ENCODE results near the gene ACOT12. TPM values are rescaled to one million over a fixed set of nuclear protein-coding genes. Genes with fewer than 3 reads are reported as not detected.

The ACOT12 gene
- total RNA-seq, 1 donor from 2014 or later: not detected

DNA sequence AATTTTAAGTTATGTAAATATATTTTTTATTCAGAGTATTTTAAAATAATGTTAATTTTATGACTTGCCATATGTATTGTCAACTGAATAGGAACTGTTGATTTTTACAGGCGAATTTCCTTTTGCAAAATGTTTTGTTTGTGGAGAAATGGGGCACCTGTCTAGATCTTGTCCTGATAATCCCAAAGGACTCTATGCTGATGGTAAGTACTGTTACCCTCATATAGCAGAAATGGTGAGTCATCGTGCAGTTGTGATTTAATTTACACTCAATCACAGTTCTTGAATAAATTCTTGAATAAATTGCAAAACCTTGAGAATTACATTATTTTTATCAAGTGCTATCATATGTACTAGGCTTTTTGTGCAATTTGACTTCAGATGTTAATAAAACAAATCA, 85.1 kb downstream of the ACOT12 start:
- H3K9me3 Mint-ChIP-seq: no peaks in the 10 kb centered on the region
- TF ChIP-seq, protein P1, sequence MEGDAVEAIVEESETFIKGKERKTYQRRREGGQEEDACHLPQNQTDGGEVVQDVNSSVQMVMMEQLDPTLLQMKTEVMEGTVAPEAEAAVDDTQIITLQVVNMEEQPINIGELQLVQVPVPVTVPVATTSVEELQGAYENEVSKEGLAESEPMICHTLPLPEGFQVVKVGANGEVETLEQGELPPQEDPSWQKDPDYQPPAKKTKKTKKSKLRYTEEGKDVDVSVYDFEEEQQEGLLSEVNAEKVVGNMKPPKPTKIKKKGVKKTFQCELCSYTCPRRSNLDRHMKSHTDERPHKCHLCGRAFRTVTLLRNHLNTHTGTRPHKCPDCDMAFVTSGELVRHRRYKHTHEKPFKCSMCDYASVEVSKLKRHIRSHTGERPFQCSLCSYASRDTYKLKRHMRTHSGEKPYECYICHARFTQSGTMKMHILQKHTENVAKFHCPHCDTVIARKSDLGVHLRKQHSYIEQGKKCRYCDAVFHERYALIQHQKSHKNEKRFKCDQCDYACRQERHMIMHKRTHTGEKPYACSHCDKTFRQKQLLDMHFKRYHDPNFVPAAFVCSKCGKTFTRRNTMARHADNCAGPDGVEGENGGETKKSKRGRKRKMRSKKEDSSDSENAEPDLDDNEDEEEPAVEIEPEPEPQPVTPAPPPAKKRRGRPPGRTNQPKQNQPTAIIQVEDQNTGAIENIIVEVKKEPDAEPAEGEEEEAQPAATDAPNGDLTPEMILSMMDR (conservative IDR thresholded peaks at IDR 0.05): no peak
- H3K27me3 Mint-ChIP-seq (ENCODE audit: low read depth): no peaks in the 10 kb centered on the region
- no peaks in the 10 kb centered on the region for H3K36me3 Mint-ChIP-seq (ENCODE audit: low read depth)
- no peaks in the 10 kb centered on the region for H3K4me1 Mint-ChIP-seq
- no peak for DNase-seq (ENCODE audit: low read depth, low spot score)
- no peak overlapping the region for H3K4me3 Mint-ChIP-seq
- H3K27ac Mint-ChIP-seq (ENCODE audit: unreplicated experiment): no peak overlapping the region

DNA sequence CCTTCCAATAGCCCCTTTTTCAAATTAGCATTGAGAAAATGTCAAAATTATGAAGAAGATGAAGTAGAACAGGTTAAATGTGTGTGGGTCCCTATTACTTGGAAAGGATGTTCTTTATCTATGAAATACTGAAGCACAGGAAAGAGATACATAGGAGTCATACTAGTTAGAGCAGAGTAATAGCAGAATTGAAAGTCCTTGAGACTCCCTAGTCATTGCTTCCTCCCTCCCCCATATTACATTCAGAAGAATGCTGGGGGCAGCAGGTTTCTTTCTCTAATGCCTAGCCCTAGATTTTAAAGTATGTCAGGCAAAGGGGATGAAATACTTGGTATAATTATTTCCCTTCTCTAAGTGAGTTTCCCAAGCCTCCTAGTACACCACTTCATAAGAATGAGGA, 88.1 kb downstream of the ACOT12 start:
- Mint-ChIP-seq H3K9me3 (no peaks in the 10 kb centered on the region), H3K36me3 (ENCODE audit: low read depth) (no peaks in the 10 kb centered on the region), H3K27me3 (ENCODE audit: low read depth) (no peaks in the 10 kb centered on the region), H3K4me3 (peak overlapping the region; percentile 41), H3K27ac (ENCODE audit: unreplicated experiment) (no peak overlapping the region), H3K4me1 (peaks cover 8% of the 10 kb centered on the region)
- TF ChIP-seq, protein P1 (conservative IDR thresholded peaks at IDR 0.05): no peak
- DNase-seq (ENCODE audit: low read depth, low spot score): no peak

DNA sequence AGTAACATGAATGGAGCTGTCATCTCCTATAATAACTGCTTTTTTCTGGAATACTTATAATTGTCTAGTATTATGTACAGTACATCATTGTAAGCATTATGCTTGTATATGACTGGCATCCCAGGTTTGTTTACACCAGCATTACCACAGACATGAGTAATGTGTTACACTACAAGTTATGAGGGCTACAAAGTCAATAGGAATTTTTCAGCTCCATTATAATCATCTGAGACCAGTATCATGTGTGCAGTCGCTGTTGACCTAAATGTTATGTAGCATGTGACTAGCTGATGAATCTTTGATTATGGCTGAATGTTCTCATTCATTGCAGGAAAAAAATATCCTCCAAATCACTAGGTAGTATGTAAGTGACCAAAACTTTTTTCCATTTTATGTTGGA, 90.4 kb downstream of the ACOT12 start:
- Mint-ChIP-seq H3K27me3 (ENCODE audit: low read depth) (no peaks in the 10 kb centered on the region), H3K4me1 (peaks cover 25% of the 10 kb centered on the region), H3K4me3 (peak overlapping the region; percentile 71), H3K9me3 (no peaks in the 10 kb centered on the region), H3K27ac (ENCODE audit: unreplicated experiment) (no peak overlapping the region), H3K36me3 (ENCODE audit: low read depth) (no peaks in the 10 kb centered on the region)
- TF ChIP-seq, protein P1 (conservative IDR thresholded peaks at IDR 0.05): no peak
- no peak for DNase-seq (ENCODE audit: low read depth, low spot score)

DNA sequence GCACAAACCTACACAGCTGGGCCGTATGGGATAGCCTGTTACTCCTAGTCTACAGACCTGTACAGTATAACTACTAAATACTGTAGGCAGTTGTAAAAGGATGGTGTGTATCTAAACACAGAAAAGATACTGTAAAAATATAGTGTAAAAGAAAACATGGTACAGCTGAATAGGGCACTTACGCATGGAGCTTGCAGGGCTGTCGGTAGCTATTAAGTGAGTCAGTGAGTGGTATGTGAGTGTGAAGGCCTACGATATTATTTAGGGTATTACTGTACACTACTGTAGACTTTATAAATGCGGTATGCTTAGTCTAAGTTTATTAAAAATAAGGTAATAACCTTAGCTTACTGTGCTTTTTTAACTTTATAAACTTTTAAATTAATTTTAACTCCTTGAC, 91.3 kb downstream of the ACOT12 start:
- no peaks in the 10 kb centered on the region for H3K27me3 Mint-ChIP-seq (ENCODE audit: low read depth)
- peak overlapping the region; percentile 92 for H3K4me3 Mint-ChIP-seq
- H3K36me3 Mint-ChIP-seq (ENCODE audit: low read depth): no peaks in the 10 kb centered on the region
- no peak overlapping the region for H3K27ac Mint-ChIP-seq (ENCODE audit: unreplicated experiment)
- DNase-seq (ENCODE audit: low read depth, low spot score): no peak
- TF ChIP-seq, protein P1 (conservative IDR thresholded peaks at IDR 0.05): no peak
- no peaks in the 10 kb centered on the region for H3K9me3 Mint-ChIP-seq
- peaks cover 29% of the 10 kb centered on the region for H3K4me1 Mint-ChIP-seq

DNA sequence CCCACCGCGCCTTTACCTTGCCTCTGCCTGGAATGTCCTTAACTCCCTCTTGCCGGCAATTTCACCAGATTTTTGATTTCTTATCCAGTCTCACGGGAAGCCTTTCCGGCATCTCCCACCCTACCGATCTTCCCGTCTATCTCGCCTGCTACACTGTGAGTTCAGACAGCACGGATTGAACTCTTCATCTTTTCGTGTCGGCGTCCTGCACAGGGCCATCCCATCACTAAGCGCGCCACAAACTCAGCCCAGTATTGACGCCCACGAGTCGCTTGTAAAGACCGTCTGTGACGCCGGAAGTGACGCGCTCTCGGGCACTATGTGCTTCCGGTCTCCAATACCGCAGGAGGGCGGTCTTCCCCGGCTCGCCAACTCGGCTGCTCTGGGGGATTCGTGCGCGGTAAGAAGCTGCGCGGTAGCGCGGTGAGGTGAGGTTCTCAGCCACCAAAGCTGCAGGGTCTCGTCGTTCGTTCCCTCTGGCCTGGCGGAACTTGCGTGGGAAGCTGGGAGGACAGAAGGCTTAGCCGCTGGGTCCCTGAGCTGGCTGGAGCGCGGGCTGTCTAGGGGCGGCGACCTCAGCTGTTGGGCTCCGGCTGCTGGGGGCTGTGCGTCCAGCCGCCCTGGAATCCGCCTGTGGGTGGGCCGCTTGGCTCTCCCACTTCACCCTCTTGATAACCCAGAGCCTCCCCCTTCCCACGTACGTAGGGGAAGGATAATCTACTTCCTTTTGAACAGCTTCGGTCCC, 92.5 kb downstream of the ACOT12 start, which contains the start of gene ZCCHC9:
Gene ZCCHC9 (plus strand): TSS at position 317 of the 745 bp plus-strand sequence. CDS start 3,171 bp downstream, outside the sequence.
- Mint-ChIP-seq H3K9me3 (no peaks in the 10 kb centered on the region), H3K27ac (ENCODE audit: unreplicated experiment) (peak within 1 kb of the TSS; percentile 91), H3K4me3 (peak within 1 kb of the TSS; percentile 92), H3K27me3 (ENCODE audit: low read depth) (no peaks in the 10 kb centered on the region), H3K36me3 (ENCODE audit: low read depth) (no peaks in the 10 kb centered on the region), H3K4me1 (peaks cover 29% of the 10 kb centered on the region)
- peak; percentile 81 for DNase-seq (ENCODE audit: low read depth, low spot score)
- TF ChIP-seq, protein P1 (conservative IDR thresholded peaks at IDR 0.05): peak; percentile 41

All from neural crest cell (in vitro differentiated cells).